Endodermal cell (in vitro differentiated cells): Measurements from ENCODE around the gene KDELR3. TPM values are rescaled to one million over a fixed set of nuclear protein-coding genes. Genes with fewer than 3 reads are reported as not detected.

ENCODE experiments used
- DNase-seq: peaks from one replicate; pipeline ENCODE4 v3.0.0-alpha.2; 2017
- H3K27ac ChIP-seq: 2 replicates; pipeline ENCODE4 v1.5.1; 2013; ENCODE audit warnings: mild to moderate bottlenecking, low read depth, low read length, moderate library complexity
- H3K27me3 ChIP-seq: 2 replicates; pipeline ENCODE4 v1.6.1; 2013; ENCODE audit warnings: mild to moderate bottlenecking, low read length, moderate library complexity; ENCODE audit not compliant: insufficient read depth, control insufficient read depth, poor library complexity, severe bottlenecking
- H3K36me3 ChIP-seq: 2 replicates; pipeline ENCODE4 v1.7.0; 2013; ENCODE audit warnings: mild to moderate bottlenecking, low read length, moderate library complexity; ENCODE audit not compliant: control insufficient read depth, insufficient read depth
- H3K4me1 ChIP-seq: one replicate; pipeline ENCODE4 v1.7.0; 2013; ENCODE audit warnings: low read length; ENCODE audit not compliant: control insufficient read depth, insufficient read depth
- H3K4me3 ChIP-seq: 2 replicates; pipeline ENCODE4 v1.5.1; 2013; ENCODE audit warnings: mild to moderate bottlenecking, low read length, moderate library complexity
- H3K9ac ChIP-seq: 2 replicates; pipeline ENCODE4 v1.6.1; 2013; ENCODE audit warnings: mild to moderate bottlenecking, low read length, moderate library complexity; ENCODE audit not compliant: poor library complexity, severe bottlenecking; ENCODE audit errors: extremely low read depth
- H3K9me3 ChIP-seq: 2 replicates; pipeline ENCODE4 v1.6.1; 2013; ENCODE audit warnings: mild to moderate bottlenecking, low read length, moderate library complexity; ENCODE audit not compliant: control insufficient read depth
- H3K27ac Mint-ChIP-seq: 2 replicates; pipeline ENCODE4 v1.8.0; 2020; ENCODE audit warnings: mixed read lengths
- H3K27me3 Mint-ChIP-seq: 2 replicates; pipeline ENCODE4 v1.8.0; 2021; ENCODE audit warnings: mild to moderate bottlenecking, mixed read lengths; ENCODE audit not compliant: insufficient read depth
- H3K36me3 Mint-ChIP-seq: 2 replicates; pipeline ENCODE4 v1.8.0; 2020; ENCODE audit warnings: low read depth, mixed read lengths
- H3K4me1 Mint-ChIP-seq: 2 replicates; pipeline ENCODE4 v1.8.0; 2020; ENCODE audit warnings: mixed read lengths
- H3K4me3 Mint-ChIP-seq: 2 replicates; pipeline ENCODE4 v1.8.0; 2020; ENCODE audit warnings: mild to moderate bottlenecking, moderate library complexity, mixed read lengths
- H3K9me3 Mint-ChIP-seq: 2 replicates; pipeline ENCODE4 v1.8.0; 2020; ENCODE audit warnings: mild to moderate bottlenecking, mixed read lengths
- WGBS, 2 experiments: methylation state at CpG; one replicate each; pipeline versions ENCODE4 v1.1.5 to v1.1.7; 2013; ENCODE audit warnings: missing lambda C conversion rate in 2 of 2, mixed read lengths in 1 of 2; ENCODE audit not compliant: insufficient coverage in 1 of 2, insufficient read length in 1 of 2; 5-methylcytosine and 5-hydroxymethylcytosine counted together
- total RNA-seq, 2 donors: library from RNA; stranded (reverse); fragmentation: NEBNext Ultra II Directional in 1 of 2; extraction: Animal tissue kit (Norgen Biotek cat#: 25700) in 1 of 2; gene quantifications; 2 replicates in 1 of 2; 3 replicates in 1 of 2; pipeline ENCODE4 v1.2.1, GENCODE V29; 2021
- TF ChIP-seq, protein P1 (sequence below): fragments of 200-600 bp; sonication (generic); conservative IDR thresholded peaks from 2 replicates; pipeline ENCODE4 v1.5.0; 2021; ENCODE audit warnings: antibody characterized with exemption, mild to moderate bottlenecking

KDELR3 gene
- total RNA-seq, 2 donors from 2014 or later: 11.4 to 14.9 TPM

DNA sequence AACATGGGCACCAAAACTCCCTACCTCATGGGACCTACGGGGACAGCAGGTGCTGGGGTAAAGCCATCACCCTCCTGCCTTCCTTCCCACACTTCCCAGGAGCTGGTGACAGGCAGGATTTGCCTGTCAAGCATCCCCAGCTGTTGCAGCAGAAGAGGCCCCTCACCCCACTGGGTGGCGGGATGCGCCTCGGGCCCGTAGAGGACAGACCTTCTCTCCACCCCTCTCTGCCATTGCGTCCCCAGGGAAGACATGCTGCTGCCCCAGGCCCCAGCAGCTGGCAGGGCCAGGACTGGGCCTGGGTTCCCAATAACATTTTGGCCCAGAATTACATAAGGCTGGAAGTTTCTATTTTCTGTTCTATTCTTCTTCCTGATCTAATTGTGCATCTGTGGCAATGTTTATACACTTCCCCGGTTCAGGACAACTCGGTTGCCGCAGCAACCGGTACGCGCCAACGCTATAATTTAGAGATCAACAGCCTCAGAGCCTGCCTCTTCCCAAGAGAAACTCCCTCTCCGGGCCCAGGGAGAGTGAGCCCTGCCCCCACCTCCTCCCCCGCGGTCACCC lies 38.3 kb upstream of the KDELR3 start:
- Mint-ChIP-seq H3K36me3 (no peaks in the 10 kb centered on the region), H3K4me1 (no peaks in the 10 kb centered on the region), H3K9me3 (no peaks in the 10 kb centered on the region), H3K27me3 (peaks cover 7% of the 10 kb centered on the region), H3K4me3 (no peak overlapping the region), H3K27ac (no peak overlapping the region)
- no peaks in the 10 kb centered on the region for H3K27me3 ChIP-seq
- H3K36me3 ChIP-seq: no peaks in the 10 kb centered on the region
- TF ChIP-seq, protein P1, sequence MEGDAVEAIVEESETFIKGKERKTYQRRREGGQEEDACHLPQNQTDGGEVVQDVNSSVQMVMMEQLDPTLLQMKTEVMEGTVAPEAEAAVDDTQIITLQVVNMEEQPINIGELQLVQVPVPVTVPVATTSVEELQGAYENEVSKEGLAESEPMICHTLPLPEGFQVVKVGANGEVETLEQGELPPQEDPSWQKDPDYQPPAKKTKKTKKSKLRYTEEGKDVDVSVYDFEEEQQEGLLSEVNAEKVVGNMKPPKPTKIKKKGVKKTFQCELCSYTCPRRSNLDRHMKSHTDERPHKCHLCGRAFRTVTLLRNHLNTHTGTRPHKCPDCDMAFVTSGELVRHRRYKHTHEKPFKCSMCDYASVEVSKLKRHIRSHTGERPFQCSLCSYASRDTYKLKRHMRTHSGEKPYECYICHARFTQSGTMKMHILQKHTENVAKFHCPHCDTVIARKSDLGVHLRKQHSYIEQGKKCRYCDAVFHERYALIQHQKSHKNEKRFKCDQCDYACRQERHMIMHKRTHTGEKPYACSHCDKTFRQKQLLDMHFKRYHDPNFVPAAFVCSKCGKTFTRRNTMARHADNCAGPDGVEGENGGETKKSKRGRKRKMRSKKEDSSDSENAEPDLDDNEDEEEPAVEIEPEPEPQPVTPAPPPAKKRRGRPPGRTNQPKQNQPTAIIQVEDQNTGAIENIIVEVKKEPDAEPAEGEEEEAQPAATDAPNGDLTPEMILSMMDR: no peak
- no peak overlapping the region for H3K4me3 ChIP-seq
- H3K9me3 ChIP-seq: no peaks in the 10 kb centered on the region
- no peak overlapping the region for H3K9ac ChIP-seq
- no peak for DNase-seq
- no peaks in the 10 kb centered on the region for H3K4me1 ChIP-seq
- H3K27ac ChIP-seq: peak overlapping the region; percentile 49
- WGBS, 2 experiments: 79 to 88% methylated on average over 9 to 16 of the region's 16 CpGs

DNA sequence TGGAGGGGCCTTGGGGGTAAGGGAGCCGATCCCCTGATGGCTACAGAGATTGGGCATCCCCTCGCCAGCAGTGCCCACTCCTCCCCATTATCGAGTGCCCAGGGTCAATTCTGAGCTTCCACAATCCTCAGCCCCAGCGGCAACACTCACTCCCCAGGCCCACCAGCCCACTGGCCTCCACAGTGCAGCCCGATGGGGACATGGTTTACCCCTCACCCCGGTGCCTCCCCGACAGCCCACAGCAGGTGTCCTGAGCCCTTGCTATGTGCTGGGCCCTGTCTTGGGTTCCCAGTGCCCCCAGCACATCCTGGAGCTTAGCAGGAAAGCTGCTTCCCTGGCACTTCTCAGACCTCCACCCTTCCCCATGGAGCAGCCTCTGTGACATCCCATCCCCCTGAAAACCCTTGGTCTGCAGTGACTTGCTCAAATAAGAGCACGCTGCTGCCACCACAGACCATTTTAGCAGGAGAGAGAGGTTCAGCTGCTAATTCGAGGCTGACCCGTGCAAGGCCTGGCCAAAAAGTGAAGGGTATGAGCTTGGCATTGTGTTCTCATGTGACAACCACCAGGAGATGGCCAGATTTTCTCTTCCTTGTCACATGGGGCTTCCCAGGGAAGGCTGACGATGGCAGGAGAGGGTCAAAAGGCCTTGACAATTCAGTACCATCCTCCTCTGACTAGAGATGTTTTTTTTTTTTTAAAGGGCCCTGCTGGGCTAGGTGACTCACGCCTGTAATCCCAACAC lies 36.5 kb upstream of the KDELR3 start:
- Histone ChIP-seq H3K36me3 (no peaks in the 10 kb centered on the region), H3K9ac (no peak overlapping the region), H3K27ac (peak overlapping the region; percentile 53), H3K4me3 (no peak overlapping the region), H3K27me3 (no peaks in the 10 kb centered on the region), H3K9me3 (no peaks in the 10 kb centered on the region), H3K4me1 (no peaks in the 10 kb centered on the region)
- Mint-ChIP-seq H3K9me3 (no peaks in the 10 kb centered on the region), H3K27me3 (peaks cover 7% of the 10 kb centered on the region), H3K4me1 (no peaks in the 10 kb centered on the region), H3K27ac (peak overlapping the region; percentile 65), H3K4me3 (no peak overlapping the region), H3K36me3 (no peaks in the 10 kb centered on the region)
- 79 to 84% methylated on average over 9 to 12 of the region's 12 CpGs for WGBS, 2 experiments
- DNase-seq: peak; percentile 66
- TF ChIP-seq, protein P1: no peak

DNA sequence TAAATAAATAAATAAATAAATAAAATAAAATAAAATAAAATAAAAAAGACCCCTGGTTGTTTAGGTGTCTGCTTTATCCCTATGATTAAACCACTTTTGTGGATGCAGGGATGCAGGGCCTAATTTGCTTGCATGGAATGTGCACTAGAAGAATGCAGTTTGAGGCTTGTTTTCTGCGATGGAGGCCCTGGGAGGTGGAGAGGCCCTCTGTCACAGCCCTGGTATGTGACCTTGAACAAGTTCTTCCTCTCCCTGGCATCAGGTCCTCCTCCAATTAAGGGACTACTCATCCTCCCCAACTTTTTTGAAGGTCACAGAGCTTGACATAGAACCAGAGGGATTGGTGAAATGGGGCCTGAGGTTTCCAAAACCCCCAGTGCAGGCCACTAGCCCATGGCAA lies 35.6 kb upstream of the KDELR3 start:
- no peak overlapping the region for H3K4me3 ChIP-seq
- no peaks in the 10 kb centered on the region for H3K4me1 Mint-ChIP-seq
- 100% methylated on average over 1 of the region's 1 CpG; no CpG with 5 or more reads in 1 of the 2 experiments for WGBS, 2 experiments
- no peaks in the 10 kb centered on the region for H3K36me3 Mint-ChIP-seq
- no peaks in the 10 kb centered on the region for H3K9me3 Mint-ChIP-seq
- H3K27me3 ChIP-seq: no peaks in the 10 kb centered on the region
- no peak overlapping the region for H3K27ac ChIP-seq
- H3K9ac ChIP-seq: no peak overlapping the region
- no peak overlapping the region for H3K27ac Mint-ChIP-seq
- H3K27me3 Mint-ChIP-seq: peaks cover 7% of the 10 kb centered on the region
- H3K4me1 ChIP-seq: no peaks in the 10 kb centered on the region
- no peak overlapping the region for H3K4me3 Mint-ChIP-seq
- H3K36me3 ChIP-seq: no peaks in the 10 kb centered on the region
- no peaks in the 10 kb centered on the region for H3K9me3 ChIP-seq
- DNase-seq: no peak
- TF ChIP-seq, protein P1: no peak
